Heart left ventricle (tissue), 13 donors: ENCODE data around the gene PRKN.

Source experiments
- POLR2A ChIP-seq, 2 donors: fragments of 450-650 bp; IDR thresholded peaks; one replicate each; pipeline ENCODE4 v1.6.1; 2017; ENCODE audit warnings: antibody characterized with exemption in 2 of 2, mild to moderate bottlenecking in 2 of 2, moderate library complexity in 2 of 2
- TF ChIP-seq, protein P1 (sequence below), 12 donors: fragments of 200-600 bp; sonication (generic) in 4 of 12; IDR thresholded peaks; one replicate each; pipeline versions ENCODE4 v1.5.0 to v1.8.0; 2018 to 2022; ENCODE audit warnings: antibody characterized with exemption in 12 of 12, mild to moderate bottlenecking in 5 of 12
- donor health status: ischemic (EF 13 %, LVEDD 7.1; RV severe dilation, severe dysfunction).
- donor health status: DM: no; HTN: yes; CAD: no.
- donor health status: DM: no; HTN: no; CAD: no.
- donor health status: ischemic (EF 25% LVEDD 6.9; RV normal size, moderate dysfunction).
- donor health status: ischemic (EF 25% LVEDD 5.7; RV mildly dilated, moderate dysfunction).
- donor health status: ischemic (EF 35%, LVEDD 5.7; RV mildly dilated, moderate dysfunction).
- donor health status: nonischemic (EF 11% LVEDD 7.7; RV severe dilation, severe dysfunction).
- donor health status: DM: yes; HTN: yes; CAD: no.
- donor health status: PGD.
- donor health status: ischemic (EF 29% LVEDD 5.4; RV normal size, mild dysfunction).
- donor health status: nonischemic (EF 23%, LVEDD 6.1; RV moderate dilation, normal function).

GRCh38 chr6:161743509-161744178, 983.9 kb downstream of the PRKN start:
- TF ChIP-seq, protein P1, sequence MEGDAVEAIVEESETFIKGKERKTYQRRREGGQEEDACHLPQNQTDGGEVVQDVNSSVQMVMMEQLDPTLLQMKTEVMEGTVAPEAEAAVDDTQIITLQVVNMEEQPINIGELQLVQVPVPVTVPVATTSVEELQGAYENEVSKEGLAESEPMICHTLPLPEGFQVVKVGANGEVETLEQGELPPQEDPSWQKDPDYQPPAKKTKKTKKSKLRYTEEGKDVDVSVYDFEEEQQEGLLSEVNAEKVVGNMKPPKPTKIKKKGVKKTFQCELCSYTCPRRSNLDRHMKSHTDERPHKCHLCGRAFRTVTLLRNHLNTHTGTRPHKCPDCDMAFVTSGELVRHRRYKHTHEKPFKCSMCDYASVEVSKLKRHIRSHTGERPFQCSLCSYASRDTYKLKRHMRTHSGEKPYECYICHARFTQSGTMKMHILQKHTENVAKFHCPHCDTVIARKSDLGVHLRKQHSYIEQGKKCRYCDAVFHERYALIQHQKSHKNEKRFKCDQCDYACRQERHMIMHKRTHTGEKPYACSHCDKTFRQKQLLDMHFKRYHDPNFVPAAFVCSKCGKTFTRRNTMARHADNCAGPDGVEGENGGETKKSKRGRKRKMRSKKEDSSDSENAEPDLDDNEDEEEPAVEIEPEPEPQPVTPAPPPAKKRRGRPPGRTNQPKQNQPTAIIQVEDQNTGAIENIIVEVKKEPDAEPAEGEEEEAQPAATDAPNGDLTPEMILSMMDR (IDR thresholded peaks at IDR 0.05), result no peak
- no peak for TF ChIP-seq POLR2A (IDR thresholded peaks at IDR 0.05)
